GM12878 (cell line): ENCODE measurements around the gene APC2. TPM values are rescaled to one million over a fixed set of nuclear protein-coding genes. Genes with fewer than 3 reads are reported as not detected.

Source experiments
- BCL3 ChIP-seq: IDR thresholded peaks from 2 replicates; pipeline ENCODE4 v1.6.1; 2011; ENCODE audit warnings: borderline replicate concordance, low read depth, mild to moderate bottlenecking, moderate library complexity, low read length; ENCODE audit not compliant: insufficient read depth, poor library complexity, severe bottlenecking
- BHLHE40 ChIP-seq, 2 experiments: fragments of 450-650 bp in 1 of 2; IDR thresholded peaks; 2 replicates each; pipeline ENCODE4 v1.6.1; 2011 to 2017; ENCODE audit warnings: low read depth in 2 of 2, borderline replicate concordance in 1 of 2, improper control_type of control experiment in 1 of 2, low read length in 1 of 2, mild to moderate bottlenecking in 1 of 2
- CBX5 ChIP-seq: sonication (generic); IDR thresholded peaks from 2 replicates; pipeline ENCODE4 v1.6.1; 2016; ENCODE audit warnings: low read depth, moderate library complexity, mild to moderate bottlenecking, inconsistent platforms
- CREB1 ChIP-seq: IDR thresholded peaks from 2 replicates; pipeline ENCODE4 v1.6.1; 2012; ENCODE audit warnings: low read depth, mild to moderate bottlenecking, inconsistent platforms
- CTCF ChIP-seq, 3 experiments: IDR thresholded peaks in 2 of 3; conservative IDR thresholded peaks in 1 of 3; 2 replicates each; pipeline ENCODE4 v1.5.1; 2011; ENCODE audit warnings: low read depth in 3 of 3, low read length in 3 of 3, mild to moderate bottlenecking in 3 of 3, control low read depth in 2 of 3, moderate library complexity in 2 of 3, inconsistent platforms in 1 of 3, mixed read lengths in 1 of 3; ENCODE audit not compliant: control insufficient read depth in 2 of 3, insufficient read depth in 1 of 3; ENCODE audit errors: extremely low read depth in 1 of 3
- ETV6 ChIP-seq, 2 experiments: fragments of 450-650 bp in 1 of 2; IDR thresholded peaks in 1 of 2; conservative IDR thresholded peaks in 1 of 2; 2 replicates each; pipeline ENCODE4 v1.6.1; 2014; ENCODE audit warnings: antibody characterized with exemption in 1 of 2, borderline replicate concordance in 1 of 2, low read depth in 1 of 2, mild to moderate bottlenecking in 1 of 2, moderate library complexity in 1 of 2
- FOXM1 ChIP-seq: IDR thresholded peaks from 2 replicates; pipeline ENCODE4 v1.6.1; 2012; ENCODE audit warnings: low read depth, mild to moderate bottlenecking, inconsistent platforms, low read length, moderate library complexity
- MXI1 ChIP-seq: fragments of 150-350 bp; IDR thresholded peaks from 2 replicates; pipeline ENCODE4 v1.6.1; 2011; ENCODE audit warnings: low read depth, mild to moderate bottlenecking, inconsistent platforms, low read length, improper control_type of control experiment
- MYB ChIP-seq: fragments of 150-350 bp; IDR thresholded peaks from 2 replicates; pipeline ENCODE4 v1.6.1; 2014; ENCODE audit warnings: mild to moderate bottlenecking, low read depth, low read length, borderline replicate concordance
- NBN ChIP-seq: fragments of 450-650 bp; IDR thresholded peaks from 2 replicates; pipeline ENCODE4 v1.6.1; 2016
- NFIC ChIP-seq: IDR thresholded peaks from 2 replicates; pipeline ENCODE4 v1.6.1; 2012; ENCODE audit warnings: low read depth, mild to moderate bottlenecking, inconsistent platforms, low read length, moderate library complexity
- NRF1 ChIP-seq: conservative IDR thresholded peaks from 2 replicates; pipeline ENCODE4 v1.6.1; 2011; ENCODE audit warnings: mild to moderate bottlenecking, low read depth, low read length, improper control_type of control experiment
- PBX3 ChIP-seq: IDR thresholded peaks from 2 replicates; pipeline ENCODE4 v1.6.1; 2011; ENCODE audit warnings: mild to moderate bottlenecking, low read depth, low read length, moderate library complexity; ENCODE audit not compliant: insufficient replicate concordance
- PML ChIP-seq: IDR thresholded peaks from 2 replicates; pipeline ENCODE4 v1.6.1; 2012; ENCODE audit warnings: low read length, inconsistent platforms
- POLR2AphosphoS2 ChIP-seq: IDR thresholded peaks from 2 replicates; pipeline ENCODE4 v1.6.1; 2011; ENCODE audit warnings: low read depth, mild to moderate bottlenecking, low read length, improper control_type of control experiment, moderate library complexity
- RELB ChIP-seq: fragments of 450-650 bp; IDR thresholded peaks from 2 replicates; pipeline ENCODE4 v1.6.1; 2017; ENCODE audit warnings: low read depth, mild to moderate bottlenecking, moderate library complexity
- TCF3 ChIP-seq: IDR thresholded peaks from 2 replicates; pipeline ENCODE4 v1.6.1; 2012; ENCODE audit warnings: low read depth, mild to moderate bottlenecking, low read length, borderline replicate concordance; ENCODE audit not compliant: insufficient read depth
- ZBED1 ChIP-seq: IDR thresholded peaks from 2 replicates; pipeline ENCODE4 v1.6.1; 2016; ENCODE audit warnings: borderline replicate concordance
- ZBTB4 ChIP-seq: fragments of 450-650 bp; formaldehyde crosslinking; IDR thresholded peaks from 2 replicates; pipeline ENCODE4 v1.4.0; 2022; ENCODE audit warnings: mild to moderate bottlenecking, moderate library complexity
- polyA plus RNA-seq, 11 experiments: library from polyadenylated mRNA; depleted of rRNA in 4 of 11; unstranded in 6 of 11; stranded (reverse) in 5 of 11; fragments of >200 nt; fragmentation: Nextera tagmentation in 4 of 11; fragmentation: Illumina TruSeq in 1 of 11; extraction: Ambion mirVana in 4 of 11; extraction: Trizol in 1 of 11; gene quantifications; 1 replicate in 1 of 11; 2 replicates in 10 of 11; pipeline versions ENCODE4 v1.2.1 to v1.2.3, GENCODE V29; 2011 to 2016; ENCODE audit warnings: inconsistent platforms in 2 of 11, missing spikeins in 2 of 11, low read depth in 1 of 11
- total RNA-seq, 4 experiments: library from RNA; depleted of rRNA in 3 of 4; stranded (reverse); fragments of >200 nt in 3 of 4; fragmentation: Illumina TruSeq in 1 of 4; extraction: Trizol in 1 of 4; gene quantifications; 2 replicates each; pipeline versions ENCODE4 v1.2.1 to v1.2.3, GENCODE V29; 2013 to 2021

APC2 gene
- total and polyA plus RNA-seq, 10 of the 15 experiments (the other 5 are each of a cell fraction or from before 2014, with no cell fraction given): under 0.01 to 0.73 (median 0.04) TPM; not detected in 5

GRCh38 chr19:1417145-1417544 lies 32.8 kb upstream of the APC2 start (continued):
- TF ChIP-seq ZBTB4 (CRISPR knock-in tag) (no peak), POLR2AphosphoS2 (no peak), ETV6 (conservative IDR thresholded peaks at IDR 0.05 in 1 of 2, IDR thresholded peaks at IDR 0.05 in 1 of 2; ENCODE audit: borderline replicate concordance in 1 of 2, low read depth in 1 of 2) (no peak), MYB (no peak), CTCF (IDR thresholded peaks at IDR 0.05 in 2 of 3, conservative IDR thresholded peaks at IDR 0.05 in 1 of 3; ENCODE audit: control insufficient read depth in 2 of 3, extremely low read depth in 1 of 3, insufficient read depth in 1 of 3, low read depth in 3 of 3, low read length in 3 of 3) (no peak), NRF1 (no peak), CREB1 (no peak), CBX5 (no peak), RELB (no peak), PBX3 (peak; percentile 35), NBN (no peak), BCL3 (peak; percentile 99), MXI1 (no peak), NFIC (no peak), BHLHE40 (IDR thresholded peaks at IDR 0.05; ENCODE audit: borderline replicate concordance in 1 of 2, low read depth in 2 of 2, low read length in 1 of 2) (no peak), ZBED1 (no peak), FOXM1 (0 out of 2 replicates have a peak, but pooled peaks have one; percentile 11), PML (no peak), TCF3 (peak; percentile 66; the same call in 1 of the 2 replicates)
- TF ChIP-seq, all 136 proteins: peak for 5
